ENCODE results near the gene SLC39A2.

DNA sequence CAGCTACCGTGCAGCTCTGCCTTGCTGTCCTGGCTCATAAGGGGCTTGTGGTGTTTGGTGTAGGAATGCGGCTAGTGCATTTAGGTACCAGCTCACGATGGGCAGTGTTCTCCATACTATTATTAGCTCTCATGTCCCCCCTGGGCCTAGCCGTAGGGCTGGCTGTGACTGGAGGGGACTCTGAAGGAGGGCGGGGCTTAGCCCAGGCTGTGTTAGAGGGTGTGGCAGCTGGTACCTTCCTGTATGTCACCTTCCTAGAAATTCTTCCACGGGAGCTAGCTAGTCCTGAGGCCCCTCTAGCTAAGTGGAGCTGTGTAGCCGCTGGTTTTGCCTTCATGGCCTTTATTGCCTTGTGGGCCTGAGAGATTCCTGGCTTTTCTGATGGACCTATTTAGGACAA, 2.1 kb downstream of the SLC39A2 start:
- TF ChIP-seq EZH2 (IDR thresholded peaks at IDR 0.05; ENCODE audit: low read depth, unreplicated experiment) (no peak), POLR2AphosphoS5 (IDR thresholded peaks at IDR 0.05; ENCODE audit: low read depth) (no peak), ZNF331 (CRISPR knock-in tag; IDR thresholded peaks at IDR 0.05; ENCODE audit: low read depth) (no peak), JUNB (IDR thresholded peaks at IDR 0.05; ENCODE audit: unreplicated experiment) (no peak), STAT1 (IDR thresholded peaks at IDR 0.05; ENCODE audit: unreplicated experiment) (no peak), EZH2phosphoT487 (IDR thresholded peaks at IDR 0.05; ENCODE audit: unreplicated experiment) (no peak)
- TF ChIP-seq, protein P1, sequence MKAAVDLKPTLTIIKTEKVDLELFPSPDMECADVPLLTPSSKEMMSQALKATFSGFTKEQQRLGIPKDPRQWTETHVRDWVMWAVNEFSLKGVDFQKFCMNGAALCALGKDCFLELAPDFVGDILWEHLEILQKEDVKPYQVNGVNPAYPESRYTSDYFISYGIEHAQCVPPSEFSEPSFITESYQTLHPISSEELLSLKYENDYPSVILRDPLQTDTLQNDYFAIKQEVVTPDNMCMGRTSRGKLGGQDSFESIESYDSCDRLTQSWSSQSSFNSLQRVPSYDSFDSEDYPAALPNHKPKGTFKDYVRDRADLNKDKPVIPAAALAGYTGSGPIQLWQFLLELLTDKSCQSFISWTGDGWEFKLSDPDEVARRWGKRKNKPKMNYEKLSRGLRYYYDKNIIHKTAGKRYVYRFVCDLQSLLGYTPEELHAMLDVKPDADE (IDR thresholded peaks at IDR 0.05): no peak
- TF ChIP-seq, protein P2, sequence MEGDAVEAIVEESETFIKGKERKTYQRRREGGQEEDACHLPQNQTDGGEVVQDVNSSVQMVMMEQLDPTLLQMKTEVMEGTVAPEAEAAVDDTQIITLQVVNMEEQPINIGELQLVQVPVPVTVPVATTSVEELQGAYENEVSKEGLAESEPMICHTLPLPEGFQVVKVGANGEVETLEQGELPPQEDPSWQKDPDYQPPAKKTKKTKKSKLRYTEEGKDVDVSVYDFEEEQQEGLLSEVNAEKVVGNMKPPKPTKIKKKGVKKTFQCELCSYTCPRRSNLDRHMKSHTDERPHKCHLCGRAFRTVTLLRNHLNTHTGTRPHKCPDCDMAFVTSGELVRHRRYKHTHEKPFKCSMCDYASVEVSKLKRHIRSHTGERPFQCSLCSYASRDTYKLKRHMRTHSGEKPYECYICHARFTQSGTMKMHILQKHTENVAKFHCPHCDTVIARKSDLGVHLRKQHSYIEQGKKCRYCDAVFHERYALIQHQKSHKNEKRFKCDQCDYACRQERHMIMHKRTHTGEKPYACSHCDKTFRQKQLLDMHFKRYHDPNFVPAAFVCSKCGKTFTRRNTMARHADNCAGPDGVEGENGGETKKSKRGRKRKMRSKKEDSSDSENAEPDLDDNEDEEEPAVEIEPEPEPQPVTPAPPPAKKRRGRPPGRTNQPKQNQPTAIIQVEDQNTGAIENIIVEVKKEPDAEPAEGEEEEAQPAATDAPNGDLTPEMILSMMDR (conservative IDR thresholded peaks at IDR 0.05; ENCODE audit: low read depth in 2 of 2): no peak
- TF ChIP-seq, protein P3, sequence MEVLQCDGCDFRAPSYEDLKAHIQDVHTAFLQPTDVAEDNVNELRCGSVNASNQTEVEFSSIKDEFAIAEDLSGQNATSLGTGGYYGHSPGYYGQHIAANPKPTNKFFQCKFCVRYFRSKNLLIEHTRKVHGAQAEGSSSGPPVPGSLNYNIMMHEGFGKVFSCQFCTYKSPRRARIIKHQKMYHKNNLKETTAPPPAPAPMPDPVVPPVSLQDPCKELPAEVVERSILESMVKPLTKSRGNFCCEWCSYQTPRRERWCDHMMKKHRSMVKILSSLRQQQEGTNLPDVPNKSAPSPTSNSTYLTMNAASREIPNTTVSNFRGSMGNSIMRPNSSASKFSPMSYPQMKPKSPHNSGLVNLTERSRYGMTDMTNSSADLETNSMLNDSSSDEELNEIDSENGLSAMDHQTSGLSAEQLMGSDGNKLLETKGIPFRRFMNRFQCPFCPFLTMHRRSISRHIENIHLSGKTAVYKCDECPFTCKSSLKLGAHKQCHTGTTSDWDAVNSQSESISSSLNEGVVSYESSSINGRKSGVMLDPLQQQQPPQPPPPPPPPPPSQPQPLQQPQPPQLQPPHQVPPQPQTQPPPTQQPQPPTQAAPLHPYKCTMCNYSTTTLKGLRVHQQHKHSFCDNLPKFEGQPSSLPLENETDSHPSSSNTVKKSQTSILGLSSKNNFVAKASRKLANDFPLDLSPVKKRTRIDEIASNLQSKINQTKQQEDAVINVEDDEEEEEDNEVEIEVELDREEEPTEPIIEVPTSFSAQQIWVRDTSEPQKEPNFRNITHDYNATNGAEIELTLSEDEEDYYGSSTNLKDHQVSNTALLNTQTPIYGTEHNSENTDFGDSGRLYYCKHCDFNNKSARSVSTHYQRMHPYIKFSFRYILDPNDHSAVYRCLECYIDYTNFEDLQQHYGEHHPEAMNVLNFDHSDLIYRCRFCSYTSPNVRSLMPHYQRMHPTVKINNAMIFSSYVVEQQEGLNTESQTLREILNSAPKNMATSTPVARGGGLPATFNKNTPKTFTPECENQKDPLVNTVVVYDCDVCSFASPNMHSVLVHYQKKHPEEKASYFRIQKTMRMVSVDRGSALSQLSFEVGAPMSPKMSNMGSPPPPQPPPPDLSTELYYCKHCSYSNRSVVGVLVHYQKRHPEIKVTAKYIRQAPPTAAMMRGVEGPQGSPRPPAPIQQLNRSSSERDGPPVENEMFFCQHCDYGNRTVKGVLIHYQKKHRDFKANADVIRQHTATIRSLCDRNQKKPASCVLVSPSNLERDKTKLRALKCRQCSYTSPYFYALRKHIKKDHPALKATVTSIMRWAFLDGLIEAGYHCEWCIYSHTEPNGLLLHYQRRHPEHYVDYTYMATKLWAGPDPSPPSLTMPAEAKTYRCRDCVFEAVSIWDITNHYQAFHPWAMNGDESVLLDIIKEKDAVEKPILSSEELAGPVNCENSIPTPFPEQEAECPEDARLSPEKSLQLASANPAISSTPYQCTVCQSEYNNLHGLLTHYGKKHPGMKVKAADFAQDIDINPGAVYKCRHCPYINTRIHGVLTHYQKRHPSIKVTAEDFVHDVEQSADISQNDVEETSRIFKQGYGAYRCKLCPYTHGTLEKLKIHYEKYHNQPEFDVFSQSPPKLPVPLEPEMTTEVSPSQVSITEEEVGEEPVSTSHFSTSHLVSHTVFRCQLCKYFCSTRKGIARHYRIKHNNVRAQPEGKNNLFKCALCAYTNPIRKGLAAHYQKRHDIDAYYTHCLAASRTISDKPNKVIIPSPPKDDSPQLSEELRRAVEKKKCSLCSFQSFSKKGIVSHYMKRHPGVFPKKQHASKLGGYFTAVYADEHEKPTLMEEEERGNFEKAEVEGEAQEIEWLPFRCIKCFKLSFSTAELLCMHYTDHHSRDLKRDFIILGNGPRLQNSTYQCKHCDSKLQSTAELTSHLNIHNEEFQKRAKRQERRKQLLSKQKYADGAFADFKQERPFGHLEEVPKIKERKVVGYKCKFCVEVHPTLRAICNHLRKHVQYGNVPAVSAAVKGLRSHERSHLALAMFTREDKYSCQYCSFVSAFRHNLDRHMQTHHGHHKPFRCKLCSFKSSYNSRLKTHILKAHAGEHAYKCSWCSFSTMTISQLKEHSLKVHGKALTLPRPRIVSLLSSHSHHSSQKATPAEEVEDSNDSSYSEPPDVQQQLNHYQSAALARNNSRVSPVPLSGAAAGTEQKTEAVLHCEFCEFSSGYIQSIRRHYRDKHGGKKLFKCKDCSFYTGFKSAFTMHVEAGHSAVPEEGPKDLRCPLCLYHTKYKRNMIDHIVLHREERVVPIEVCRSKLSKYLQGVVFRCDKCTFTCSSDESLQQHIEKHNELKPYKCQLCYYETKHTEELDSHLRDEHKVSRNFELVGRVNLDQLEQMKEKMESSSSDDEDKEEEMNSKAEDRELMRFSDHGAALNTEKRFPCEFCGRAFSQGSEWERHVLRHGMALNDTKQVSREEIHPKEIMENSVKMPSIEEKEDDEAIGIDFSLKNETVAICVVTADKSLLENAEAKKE (CRISPR knock-in tag; IDR thresholded peaks at IDR 0.05): no peak
